A673 (cell line): ENCODE data around the gene SHISA8. TPM values are rescaled to one million over a fixed set of nuclear protein-coding genes. Genes with fewer than 3 reads are reported as not detected.

Experiments used
- BruUV-seq: library from RNA; stranded (reverse); fragments of 400-500 nt; replicated peaks from 2 replicates; lab custom pipeline; 2021; lab: Mats Ljungman, UMichigan
- CTCF ChIA-PET: fragments of 300-600 bp; sonication (Branson Sonifier 250); formaldehyde crosslinking; loops from one replicate; lab custom pipeline; 2022; ENCODE audit warnings: antibody characterized with exemption; lab: Charles Lee
- POLR2A ChIA-PET: fragments of 300-600 bp; sonication (Branson Sonifier 250); formaldehyde crosslinking; loops from one replicate; lab custom pipeline; 2022; ENCODE audit warnings: antibody characterized with exemption; ENCODE audit not compliant: low non-redundant PET; lab: Charles Lee
- DNase-seq: peaks from one replicate; pipeline ENCODE4 v3.0.0-alpha.2; 2015; ENCODE audit warnings: low spot score
- H3K27ac ChIP-seq: fragments of 200-600 bp; sonication (generic); 2 replicates; pipeline ENCODE4 v1.5.1; 2016; ENCODE audit warnings: mixed run types, low read depth, mild to moderate bottlenecking, mixed read lengths, antibody characterized with exemption, low read length; ENCODE audit not compliant: poor library complexity, severe bottlenecking
- H3K27me3 ChIP-seq: fragments of 200-600 bp; sonication (generic); replicated peaks from 2 replicates; pipeline ENCODE4 v1.6.1; 2017; ENCODE audit warnings: mixed run types, low read depth, mild to moderate bottlenecking, mixed read lengths, antibody characterized with exemption, low read length; ENCODE audit not compliant: insufficient read depth, poor library complexity
- H3K36me3 ChIP-seq: fragments of 200-600 bp; sonication (generic); 2 replicates; pipeline ENCODE4 v1.6.1; 2016; ENCODE audit warnings: mixed run types, mild to moderate bottlenecking, mixed read lengths, antibody characterized with exemption, low read length; ENCODE audit not compliant: insufficient read depth, poor library complexity, severe bottlenecking
- H3K4me1 ChIP-seq: fragments of 200-600 bp; sonication (generic); 2 replicates; pipeline ENCODE4 v1.6.1; 2017; ENCODE audit warnings: mixed run types, mild to moderate bottlenecking, mixed read lengths, antibody characterized with exemption, low read length; ENCODE audit not compliant: insufficient read depth, poor library complexity, severe bottlenecking
- H3K4me3 ChIP-seq: fragments of 200-600 bp; sonication (generic); 2 replicates; pipeline ENCODE4 v1.5.1; 2016; ENCODE audit warnings: low read depth, mixed run types, mild to moderate bottlenecking, mixed read lengths, low read length; ENCODE audit not compliant: poor library complexity, severe bottlenecking
- H3K9me3 ChIP-seq: fragments of 200-600 bp; sonication (generic); 2 replicates; pipeline ENCODE4 v1.6.1; 2016; ENCODE audit warnings: mixed run types, low read depth, mild to moderate bottlenecking, mixed read lengths, antibody characterized with exemption, low read length; ENCODE audit not compliant: poor library complexity, severe bottlenecking
- CTCF ChIP-seq: fragments of 300-800, 200-600 bp; sonication (generic); conservative IDR thresholded peaks from 2 replicates; pipeline ENCODE4 v1.5.1; 2017; ENCODE audit warnings: low read depth, mild to moderate bottlenecking, antibody characterized with exemption, low read length, moderate library complexity, mixed read lengths
- EZH2 ChIP-seq: fragments of 200-600 bp; sonication (generic); IDR thresholded peaks from 2 replicates; pipeline ENCODE4 v1.6.1; 2017; ENCODE audit warnings: borderline replicate concordance, low read depth, mild to moderate bottlenecking, mixed read lengths, antibody characterized with exemption, low read length; ENCODE audit not compliant: poor library complexity, severe bottlenecking
- intact Hi-C: fragments of 100-400 bp; cut with micrococcal nuclease; formaldehyde crosslinking; loops from one replicate; pipeline ENCODE4 v1.10.0; 2022; ENCODE audit not compliant: unreplicated experiment
- total RNA-seq: library from RNA; stranded (reverse); gene quantifications from 2 replicates; pipeline ENCODE4 v1.2.3, GENCODE V29; 2021

SHISA8 gene
- total RNA-seq, 1 experiment from 2014 or later, result 1.4 TPM

DNA sequence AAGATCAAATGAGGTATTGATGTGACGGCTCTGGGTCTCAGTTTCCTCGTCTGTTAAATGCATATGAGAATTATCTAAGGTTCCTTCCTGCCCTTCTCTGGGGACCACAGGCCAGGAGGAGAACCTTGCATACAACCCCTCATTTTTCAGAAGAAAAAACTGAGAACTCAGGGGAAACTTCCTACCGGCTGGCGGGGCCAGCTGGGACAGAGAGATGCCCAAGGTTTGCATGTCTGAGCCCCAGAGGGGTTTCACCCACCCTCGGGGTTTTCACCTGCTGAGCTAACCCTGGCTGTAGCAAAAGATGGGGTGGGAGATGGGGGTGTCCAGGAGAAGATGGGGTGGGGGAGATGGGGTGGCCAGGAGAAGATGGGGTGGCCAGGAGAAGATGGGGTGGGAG lies 7.5 kb upstream of the SHISA8 start:
- Histone ChIP-seq H3K4me3 (no peak overlapping the region), H3K4me1 (peaks cover 29% of the 10 kb centered on the region), H3K36me3 (no peaks in the 10 kb centered on the region), H3K27ac (no peak overlapping the region), H3K9me3 (no peaks in the 10 kb centered on the region), H3K27me3 (no peaks in the 10 kb centered on the region)
- intact Hi-C loops, result no loop called here
- POLR2A ChIA-PET, result no interaction called here
- no TSS peak for BruUV-seq
- TF ChIP-seq CTCF, result no peak
- TF ChIP-seq EZH2, result no peak
- DNase-seq, result no peak
- CTCF ChIA-PET, result interaction anchor here (0.6 kb wide), 1 partner anchor 474 kb away, joined by 6 read pairs; no protein-coding TSS in a partner anchor

- peaks cover 6% of the 10 kb centered on the region for H3K27me3 ChIP-seq
- no peaks in the 10 kb centered on the region for H3K36me3 ChIP-seq
- intact Hi-C loops, result no loop called here
- no peaks in the 10 kb centered on the region for H3K9me3 ChIP-seq
- H3K4me1 ChIP-seq, result peaks cover 33% of the 10 kb centered on the region
- TF ChIP-seq EZH2 (no peak), CTCF (no peak)
- ChIA-PET CTCF (no interaction called here), POLR2A (no interaction called here)
- no peak overlapping the region for H3K4me3 ChIP-seq
- H3K27ac ChIP-seq, result no peak overlapping the region
- no TSS peak for BruUV-seq
- no peak for DNase-seq
Observed at GRCh38 chr22:41920271-41920976, 5.5 kb upstream of the SHISA8 start.

DNA sequence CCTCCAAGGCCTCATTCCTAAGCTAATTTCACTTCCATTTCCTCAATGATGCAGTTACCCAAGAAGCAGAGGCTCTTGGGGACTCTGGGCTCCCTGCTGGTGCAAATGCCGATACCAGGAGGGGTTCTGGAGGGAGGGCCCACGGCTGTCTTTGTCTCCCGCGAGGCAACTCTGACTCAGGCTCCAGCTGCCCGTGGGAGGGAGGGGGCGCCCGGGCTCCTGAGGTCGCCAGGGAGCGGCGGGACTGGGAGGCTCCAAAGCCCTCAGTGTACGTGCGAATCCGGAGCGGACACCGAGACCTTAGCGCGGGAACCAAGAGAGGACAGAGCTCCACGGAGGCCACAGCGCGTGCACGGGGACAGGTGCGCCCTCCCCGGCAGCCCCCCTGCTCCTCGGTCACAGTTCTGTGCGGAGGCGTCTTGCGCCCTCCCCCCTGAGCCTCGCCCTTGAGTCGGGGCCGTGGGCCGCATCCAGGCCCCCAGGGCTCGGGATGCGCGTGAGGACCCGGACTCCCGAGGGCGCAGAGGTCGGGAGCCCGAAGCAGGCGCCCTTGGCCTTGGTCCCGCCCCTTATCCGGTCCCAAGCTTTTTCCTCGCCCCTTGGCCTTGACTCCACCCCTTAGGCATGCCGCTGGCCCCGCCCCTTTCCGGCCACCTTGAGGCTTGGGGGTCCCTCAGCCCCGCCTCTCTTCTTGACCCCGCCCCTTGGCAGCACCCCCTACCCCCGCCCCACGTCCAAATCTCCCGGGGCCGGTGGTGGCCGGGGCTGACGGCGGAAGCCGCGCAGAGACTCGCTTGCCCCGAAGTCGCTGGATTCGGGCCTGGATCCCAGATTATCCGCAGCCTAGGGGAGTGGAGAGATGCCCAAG lies 4.7 kb upstream of the SHISA8 start:
- ChIA-PET POLR2A (no interaction called here), CTCF (no interaction called here)
- no TSS peak for BruUV-seq
- peak; percentile 84 for DNase-seq
- Histone ChIP-seq H3K36me3 (no peaks in the 10 kb centered on the region), H3K27ac (peak overlapping the region; percentile 30), H3K9me3 (no peaks in the 10 kb centered on the region), H3K27me3 (peaks cover 10% of the 10 kb centered on the region), H3K4me3 (peak overlapping the region; percentile 42), H3K4me1 (peaks cover 35% of the 10 kb centered on the region)
- TF ChIP-seq EZH2 (no peak), CTCF (no peak)
- intact Hi-C loops, result no loop called here
